GM21786 (cell line): ENCODE results near the gene ST14.

Experiments used
- ATAC-seq: cut with Tn5 transposase; IDR thresholded peaks from one replicate; pipeline ENCODE4 v1.9.1; 2021; ENCODE audit not compliant: unreplicated experiment

ST14 gene

GRCh38 chr11:130133716-130134115 is 25.9 kb upstream of the ST14 start:
- ATAC-seq, result no peak

- ATAC-seq, result no peak
Measured at GRCh38 chr11:130136107-130136506, 23.5 kb upstream of the ST14 start.

DNA sequence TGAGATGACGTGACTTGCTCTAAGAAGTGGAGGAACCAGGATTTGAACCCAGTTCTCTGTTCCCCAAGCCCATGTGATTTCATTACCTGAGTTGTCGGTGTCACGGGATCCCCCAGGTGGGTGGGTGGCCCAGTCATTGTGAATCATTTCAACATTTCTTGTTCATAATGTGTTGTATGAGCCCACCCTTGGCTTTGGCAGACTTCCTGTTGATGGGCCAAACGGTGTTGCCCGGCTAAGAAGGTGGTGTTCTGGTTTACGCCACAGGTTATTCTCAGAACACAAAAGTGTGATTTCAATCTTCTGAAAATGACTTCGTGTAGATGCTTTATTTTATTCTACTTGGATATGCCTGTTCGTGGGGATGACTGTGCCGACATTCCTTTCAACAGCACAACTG is 21.6 kb upstream of the ST14 start:
- ATAC-seq, result no peak

DNA sequence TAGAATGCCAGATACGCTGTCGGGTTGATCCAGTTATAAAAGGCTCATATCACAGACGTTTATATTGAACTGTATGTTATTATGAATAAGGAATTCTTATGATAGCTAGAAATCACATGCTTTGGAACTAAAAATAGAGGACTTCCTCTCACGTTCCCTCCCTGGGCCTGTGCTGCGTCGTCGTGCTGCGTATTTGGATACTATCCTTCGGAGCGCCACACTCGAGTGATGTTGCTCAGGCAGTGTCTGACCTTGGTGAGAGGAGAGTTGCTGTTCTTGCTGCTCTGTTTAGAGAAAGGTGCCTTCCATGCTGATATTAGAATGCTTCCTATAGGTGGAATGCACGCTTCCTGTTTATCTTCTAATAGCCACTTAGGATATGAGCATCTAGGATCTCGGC is 20.2 kb upstream of the ST14 start:
- no peak for ATAC-seq

DNA sequence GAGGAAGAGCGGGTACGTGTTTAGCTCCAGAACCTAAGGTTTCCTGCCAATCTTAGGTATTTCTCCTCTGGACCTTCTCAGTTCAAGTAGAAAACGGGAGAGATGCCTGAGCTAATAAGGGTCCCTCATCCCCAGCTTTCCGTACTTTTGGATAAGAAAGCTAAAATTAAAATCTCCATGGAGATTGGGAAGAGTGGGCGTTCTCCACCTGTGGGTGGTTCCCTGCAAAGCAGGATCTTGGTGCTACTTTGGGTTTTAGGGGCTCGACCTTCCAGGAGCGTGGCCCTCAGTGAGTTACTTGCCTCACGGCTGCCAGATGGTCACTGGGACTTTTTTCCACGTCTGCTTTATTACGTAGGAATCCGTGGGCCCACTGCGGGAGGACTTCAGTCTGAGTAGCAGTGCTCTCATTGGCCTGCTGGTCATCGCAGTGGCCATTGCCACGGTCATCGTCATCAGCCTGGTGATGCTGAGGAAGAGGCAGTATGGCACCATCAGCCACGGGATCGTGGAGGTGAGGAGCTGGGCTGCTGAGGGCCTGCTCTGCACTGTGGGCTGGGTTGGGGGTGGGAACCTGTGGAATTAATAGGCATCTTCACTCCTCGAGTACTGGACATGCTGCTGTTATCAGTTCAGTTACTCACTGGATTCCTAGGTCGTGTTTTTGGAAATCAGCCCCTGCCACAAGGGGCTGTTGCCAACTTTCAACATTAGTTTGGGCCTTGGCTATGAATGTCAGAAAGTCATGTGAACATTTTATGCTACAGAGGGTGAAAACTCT is 17.8 kb upstream of the ST14 start:
- ATAC-seq, result no peak

DNA sequence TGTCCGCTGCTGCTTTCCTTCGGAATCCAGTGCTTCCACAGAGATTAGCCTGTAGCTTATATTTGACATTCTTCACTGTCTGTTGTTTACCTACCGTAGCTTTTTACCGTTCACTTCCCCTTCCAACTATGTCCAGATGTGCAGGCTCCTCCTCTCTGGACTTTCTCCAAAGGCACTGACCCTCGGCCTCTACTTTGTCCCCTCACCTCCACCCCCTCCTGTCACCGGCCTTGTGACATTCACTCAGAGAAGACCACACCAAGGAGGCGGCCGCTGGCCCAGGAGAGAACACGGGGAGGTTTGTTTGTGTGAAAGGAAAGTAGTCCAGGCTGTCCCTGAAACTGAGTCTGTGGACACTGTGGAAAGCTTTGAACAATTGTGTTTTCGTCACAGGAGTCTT is 15.4 kb upstream of the ST14 start:
- no peak for ATAC-seq

- ATAC-seq, result no peak
Measured at GRCh38 chr11:130144861-130145281, 14.7 kb upstream of the ST14 start.

- no peak for ATAC-seq
Measured at GRCh38 chr11:130145311-130145812, 14.2 kb upstream of the ST14 start.

GRCh38 chr11:130145975-130146776 is 13.4 kb upstream of the ST14 start:
- ATAC-seq, result no peak

GRCh38 chr11:130146796-130147195 is 12.8 kb upstream of the ST14 start:
- no peak for ATAC-seq

- no peak for ATAC-seq
Measured at GRCh38 chr11:130148796-130149326, 10.7 kb upstream of the ST14 start.

- ATAC-seq, result peak; percentile 54
Measured at GRCh38 chr11:130150790-130151189, 8.8 kb upstream of the ST14 start.

DNA sequence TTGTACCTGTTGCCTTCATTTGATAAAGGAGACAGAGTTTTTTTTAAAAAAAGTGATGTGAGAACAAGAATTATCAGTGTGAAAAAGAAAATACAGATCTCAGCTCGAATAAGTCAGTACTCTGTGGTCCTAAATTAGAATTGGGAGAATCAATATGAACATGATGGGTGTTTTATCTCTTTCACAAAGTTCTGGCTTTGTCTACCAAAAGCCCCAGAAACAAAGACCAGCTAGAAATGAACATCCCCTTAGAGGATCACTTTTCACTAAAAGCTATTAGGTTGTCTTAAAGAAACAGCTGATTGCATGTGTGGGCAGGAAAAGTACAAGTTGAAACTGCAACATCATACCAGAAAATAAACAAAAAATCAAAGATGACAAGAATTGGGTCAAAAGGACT is 8.4 kb upstream of the ST14 start:
- no peak for ATAC-seq

- ATAC-seq, result no peak
Measured at GRCh38 chr11:130156108-130157022, 3.2 kb upstream of the ST14 start.

DNA sequence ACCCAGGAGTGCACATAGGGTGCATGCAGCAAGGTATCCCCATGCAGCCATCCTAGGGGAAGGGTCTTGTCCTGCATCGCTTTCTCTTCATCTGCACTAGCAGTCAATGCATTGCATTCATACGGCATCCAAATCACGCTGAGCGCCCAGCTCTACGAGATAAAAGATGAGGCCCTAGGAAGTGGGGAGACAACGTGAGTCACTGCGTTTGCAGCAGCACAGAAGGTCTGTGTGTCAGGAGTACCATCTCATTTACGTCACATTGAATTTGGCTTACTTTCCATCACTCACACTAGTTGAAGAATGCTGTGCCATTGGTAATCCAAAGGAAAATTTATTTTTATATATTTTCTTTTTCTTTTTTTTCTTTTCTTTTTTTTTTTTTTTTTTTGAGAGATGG is 2.5 kb upstream of the ST14 start:
- ATAC-seq, result no peak

- no peak for ATAC-seq
Measured at GRCh38 chr11:130157840-130158239, 1.7 kb upstream of the ST14 start.

GRCh38 chr11:130159139-130159538 is 443 bp upstream of the ST14 start:
- no peak for ATAC-seq

DNA sequence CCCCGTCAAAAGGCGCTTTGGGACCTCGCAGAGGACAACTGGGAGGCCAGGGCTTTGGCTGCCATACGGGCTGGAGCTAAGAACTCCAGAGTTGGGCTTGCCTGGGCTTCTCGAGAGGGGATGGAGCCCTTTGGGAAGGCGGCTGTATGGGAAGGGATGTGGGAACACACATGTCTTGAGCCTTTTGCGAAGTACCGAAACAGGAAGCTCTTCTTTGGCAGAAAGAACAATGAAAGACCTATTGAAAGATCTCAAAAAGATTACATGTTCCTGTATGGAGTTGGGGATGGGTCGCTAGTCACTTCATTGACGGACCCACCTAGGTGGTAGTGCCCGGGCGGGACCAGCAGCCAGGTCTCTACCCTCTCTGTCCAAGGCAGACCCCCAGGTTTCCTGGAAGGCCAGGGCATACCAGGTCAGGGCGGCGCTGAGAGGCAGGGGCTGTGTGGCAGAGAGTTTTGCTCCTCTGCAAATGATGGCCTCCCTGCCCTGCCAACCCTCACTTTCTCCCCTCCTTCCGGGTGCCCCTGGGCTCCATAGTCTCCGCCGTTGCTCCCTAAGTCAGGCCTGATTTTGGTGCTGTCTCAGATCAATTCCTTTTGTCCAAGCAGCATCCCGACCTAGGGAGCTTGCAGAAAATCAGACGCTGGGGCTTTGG is 1.0 kb downstream of the ST14 start:
- ATAC-seq, result no peak

- no peak for ATAC-seq
Measured at GRCh38 chr11:130161441-130162145, 2.0 kb downstream of the ST14 start.

DNA sequence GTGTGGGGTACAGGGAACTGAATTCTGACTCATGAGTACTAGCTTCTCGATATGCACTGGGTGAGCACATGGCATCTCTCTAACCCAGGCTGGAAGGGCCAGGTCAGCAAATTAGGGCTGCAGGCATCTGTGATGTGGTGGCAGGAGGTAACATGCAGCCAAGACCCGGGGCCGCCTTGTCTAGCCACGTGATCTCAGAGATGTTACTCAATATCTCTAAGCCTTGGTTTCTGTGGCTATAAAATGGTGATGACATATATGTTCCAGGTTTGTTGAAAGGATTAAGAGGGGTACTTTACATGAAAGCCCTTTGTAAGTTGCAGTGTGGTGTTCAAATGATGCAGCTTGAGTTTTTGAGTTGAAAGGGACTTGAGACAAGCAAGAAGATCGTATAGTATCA is 3.2 kb downstream of the ST14 start:
- no peak for ATAC-seq
